SK-N-SH (cell line): Measurements from ENCODE around the gene IKBIP. TPM values are rescaled to one million over a fixed set of nuclear protein-coding genes. Genes with fewer than 3 reads are reported as not detected.

Source experiments
- CTCF ChIA-PET: fragments of 300-600, 350-600 bp; formaldehyde crosslinking; extraction: SDS; loops from one replicate; lab custom pipeline; 2021; lab: Yijun Ruan, JAX
- POLR2A ChIA-PET: fragments of 350-600 bp; sonication (Branson Sonifier 250); formaldehyde crosslinking; extraction: SDS; loops from one replicate; lab custom pipeline; 2020; ENCODE audit warnings: antibody characterized with exemption, inconsistent platforms; lab: Yijun Ruan, JAX
- DNase-seq: peaks from one replicate; pipeline ENCODE4 v3.0.0; 2012
- H2AFZ ChIP-seq: fragments of 200-600 bp; sonication (generic); 2 replicates; pipeline ENCODE4 v1.8.1; 2016; ENCODE audit warnings: antibody characterized with exemption, mild to moderate bottlenecking, low read depth
- H3F3A ChIP-seq: fragments of 200-600 bp; sonication (generic); replicated peaks from 2 replicates; pipeline ENCODE3; 2016; ENCODE audit warnings: antibody characterized with exemption, mild to moderate bottlenecking; ENCODE audit not compliant: insufficient read depth
- H3K27ac ChIP-seq, 2 experiments: fragments of 200-500 bp in 1 of 2; fragments of 200-600 bp in 1 of 2; sonication (Bioruptor generic) in 1 of 2; sonication (generic), shearing (Covaris generic) in 1 of 2; 2 replicates each; pipeline versions ENCODE4 v1.5.1 to v1.6.1; 2014 to 2016; ENCODE audit warnings: low read depth in 2 of 2, inconsistent platforms in 1 of 2, low read length in 1 of 2, mild to moderate bottlenecking in 1 of 2, mixed read lengths in 1 of 2
- H3K27me3 ChIP-seq: fragments of 200-600 bp; sonication (generic), shearing (Covaris generic); 2 replicates; pipeline ENCODE4 v1.6.1; 2016; ENCODE audit warnings: mixed run types; ENCODE audit not compliant: insufficient read depth
- H3K36me3 ChIP-seq, 2 experiments: fragments of 200-500 bp in 1 of 2; fragments of 200-600 bp in 1 of 2; sonication (Bioruptor generic) in 1 of 2; sonication (generic) in 1 of 2; replicated peaks in 1 of 2; 2 replicates each; pipeline versions ENCODE3 to v1.5.1; 2014 to 2016; ENCODE audit warnings: low read length in 1 of 2, mild to moderate bottlenecking in 1 of 2; ENCODE audit not compliant: insufficient read depth in 2 of 2, control insufficient read depth in 1 of 2
- H3K4me1 ChIP-seq, 2 experiments: fragments of 200-500 bp in 1 of 2; fragments of 200-600 bp in 1 of 2; sonication (Bioruptor generic) in 1 of 2; sonication (generic), shearing (Covaris generic) in 1 of 2; 2 replicates each; pipeline versions ENCODE4 v1.5.1 to v1.6.1; 2014 to 2016; ENCODE audit warnings: low read depth in 1 of 2, low read length in 1 of 2, mixed run types in 1 of 2; ENCODE audit not compliant: insufficient read depth in 2 of 2, control insufficient read depth in 1 of 2
- H3K4me2 ChIP-seq: fragments of 200-600 bp; sonication (generic), shearing (Covaris generic); 2 replicates; pipeline ENCODE4 v1.6.1; 2017; ENCODE audit warnings: mixed run types
- H3K4me3 ChIP-seq, 2 experiments: fragments of 200-500 bp in 1 of 2; fragments of 200-600 bp in 1 of 2; sonication (Bioruptor generic) in 1 of 2; sonication (generic), shearing (Covaris generic) in 1 of 2; 2 replicates each; pipeline versions ENCODE4 v1.5.1 to v1.8.1; 2014 to 2016; ENCODE audit warnings: low read depth in 2 of 2, inconsistent platforms in 1 of 2, low read length in 1 of 2, mild to moderate bottlenecking in 1 of 2, mixed read lengths in 1 of 2, moderate library complexity in 1 of 2
- H3K79me2 ChIP-seq: fragments of 200-600 bp; sonication (generic); 2 replicates; pipeline ENCODE4 v1.8.1; 2017; ENCODE audit warnings: mild to moderate bottlenecking; ENCODE audit not compliant: insufficient read depth
- H3K9ac ChIP-seq: fragments of 200-600 bp; sonication (generic); 2 replicates; pipeline ENCODE4 v1.6.1; 2017; ENCODE audit warnings: mixed run types
- H3K9me2 ChIP-seq: fragments of 200-600 bp; sonication (generic); 2 replicates; pipeline ENCODE4 v1.6.1; 2017; ENCODE audit warnings: mixed run types
- H3K9me3 ChIP-seq: fragments of 200-600 bp; sonication (generic); 2 replicates; pipeline ENCODE4 v1.6.1; 2017; ENCODE audit warnings: mixed run types, mild to moderate bottlenecking, moderate library complexity
- H4K20me1 ChIP-seq: fragments of 200-600 bp; sonication (generic); 2 replicates; pipeline ENCODE4 v1.6.1; 2017; ENCODE audit warnings: mild to moderate bottlenecking, mixed run types; ENCODE audit not compliant: insufficient read depth
- ELF1 ChIP-seq: IDR thresholded peaks from 2 replicates; pipeline ENCODE4 v1.4.0; 2012
- EP300 ChIP-seq, 2 experiments: IDR thresholded peaks; 2 replicates each; pipeline versions ENCODE4 v1.4.0 to v1.6.1; 2012; ENCODE audit warnings: borderline replicate concordance in 1 of 2, low read depth in 1 of 2, low read length in 1 of 2
- FOSL2 ChIP-seq: IDR thresholded peaks from 2 replicates; pipeline ENCODE4 v1.4.0; 2012; ENCODE audit warnings: low read depth, mild to moderate bottlenecking, moderate library complexity, borderline replicate concordance
- GATA2 ChIP-seq: sonication (generic); formaldehyde crosslinking; IDR thresholded peaks from 2 replicates; pipeline ENCODE4 v1.5.0; 2020; ENCODE audit warnings: mild to moderate bottlenecking, missing genetic modification reagents
- MEF2A ChIP-seq: IDR thresholded peaks from 2 replicates; pipeline ENCODE4 v1.4.0; 2012; ENCODE audit warnings: low read depth, borderline replicate concordance
- MXI1 ChIP-seq: IDR thresholded peaks from 2 replicates; pipeline ENCODE4 v1.6.1; 2012; ENCODE audit warnings: mild to moderate bottlenecking, low read depth, low read length, improper control_type of control experiment
- NFIC ChIP-seq: IDR thresholded peaks from 2 replicates; pipeline ENCODE4 v1.4.0; 2012; ENCODE audit warnings: borderline replicate concordance
- RAD21 ChIP-seq: IDR thresholded peaks from 2 replicates; pipeline ENCODE4 v1.6.1; 2012; ENCODE audit warnings: mild to moderate bottlenecking, low read length
- RFX5 ChIP-seq: IDR thresholded peaks from 2 replicates; pipeline ENCODE4 v1.6.1; 2012; ENCODE audit warnings: mild to moderate bottlenecking, improper control_type of control experiment, low read length
- SMC3 ChIP-seq: IDR thresholded peaks from 2 replicates; pipeline ENCODE4 v1.6.1; 2012; ENCODE audit warnings: low read depth, low read length, improper control_type of control experiment
- TAF1 ChIP-seq: IDR thresholded peaks from 2 replicates; pipeline ENCODE4 v1.6.1; 2012; ENCODE audit warnings: low read depth, mild to moderate bottlenecking, low read length, moderate library complexity, borderline replicate concordance
- TCF12 ChIP-seq: IDR thresholded peaks from 2 replicates; pipeline ENCODE4 v1.4.0; 2012
- WGBS: methylation state at CpG from one replicate; pipeline ENCODE4 v1.1.6; 2017; ENCODE audit warnings: low lambda C conversion rate; 5-methylcytosine and 5-hydroxymethylcytosine counted together
- polyA plus RNA-seq, 3 experiments: library from polyadenylated mRNA; depleted of rRNA; stranded (reverse); fragments of >200 nt; gene quantifications; 2 replicates each; pipeline ENCODE4 v1.2.3, GENCODE V29; 2012
- TF ChIP-seq, protein P1 (sequence below): IDR thresholded peaks from 2 replicates; pipeline ENCODE4 v1.4.0; 2012; ENCODE audit warnings: low read depth, borderline replicate concordance
- TF ChIP-seq, protein P2 (sequence below): fragments of 200-600 bp; sonication (generic); IDR thresholded peaks from 2 replicates; pipeline ENCODE4 v1.6.1; 2017; ENCODE audit warnings: antibody characterized with exemption, mild to moderate bottlenecking, moderate library complexity
- TF ChIP-seq, protein P3 (sequence below): IDR thresholded peaks from 2 replicates; pipeline ENCODE4 v1.6.1; 2012; ENCODE audit warnings: mild to moderate bottlenecking, low read depth, low read length, moderate library complexity

The IKBIP gene
- polyA plus RNA-seq, 1 of the 3 experiments (the other 2 are of a cell fraction) = 25.2 TPM

DNA sequence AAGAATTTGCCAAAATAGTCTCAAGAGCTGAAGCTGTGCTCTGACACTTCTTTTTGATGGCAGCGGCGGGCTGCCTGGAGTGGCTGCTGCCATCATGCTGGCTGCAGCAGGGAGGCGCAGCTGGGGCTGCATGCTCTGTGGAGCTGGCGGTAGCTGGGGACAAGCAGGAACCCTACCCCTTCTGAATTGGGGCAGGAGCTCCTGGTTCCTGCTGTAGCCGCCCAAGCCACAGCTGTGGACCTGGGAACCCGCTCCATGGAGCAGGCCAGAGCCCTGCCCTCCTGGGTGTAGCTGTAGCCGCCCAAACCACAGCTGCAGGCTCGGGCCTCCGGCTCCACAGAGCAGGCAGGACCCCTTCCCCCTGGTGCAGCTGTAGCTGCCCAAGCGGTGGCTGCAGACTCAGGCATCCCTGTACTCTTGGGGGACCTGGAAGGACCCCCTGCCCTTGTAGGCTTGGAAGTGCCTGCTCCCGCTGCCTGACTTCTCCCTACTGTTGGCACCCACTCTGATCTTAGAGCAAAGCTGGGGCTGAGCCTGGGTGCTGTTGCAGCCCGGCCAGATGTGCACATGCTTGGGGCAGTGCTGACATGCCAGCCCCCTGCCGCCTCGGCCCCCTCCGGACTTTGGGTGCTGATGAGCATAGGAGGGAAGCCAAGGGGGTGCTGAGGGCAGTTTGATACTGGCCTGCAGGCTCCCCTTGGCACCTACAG lies 33.8 kb upstream of the IKBIP start:
- Histone ChIP-seq H4K20me1 (no peaks in the 10 kb centered on the region), H3K4me3 (no peak overlapping the region), H3F3A (no peaks in the 10 kb centered on the region), H3K79me2 (no peaks in the 10 kb centered on the region; the same call in 1 of the 2 replicates), H2AFZ (no peak overlapping the region), H3K9me3 (no peaks in the 10 kb centered on the region), H3K4me2 (no peak overlapping the region), H3K9ac (no peak overlapping the region), H3K9me2 (no peaks in the 10 kb centered on the region), H3K27me3 (no peaks in the 10 kb centered on the region), H3K36me3 (peaks cover 37 to 74% of the 10 kb centered on the region in 2 experiments), H3K27ac (no peak overlapping the region), H3K4me1 (no peaks in the 10 kb centered on the region)
- no peak for DNase-seq
- POLR2A ChIA-PET = no interaction called here
- TF ChIP-seq TAF1 (no peak), MXI1 (no peak), ELF1 (no peak), RFX5 (no peak), SMC3 (no peak), FOSL2 (no peak), EP300 (IDR thresholded peaks at IDR 0.05; ENCODE audit: borderline replicate concordance in 1 of 2, low read depth in 1 of 2, low read length in 1 of 2) (no peak), MEF2A (no peak), TCF12 (no peak), GATA2 (CRISPR knock-in tag) (no peak), RAD21 (no peak), NFIC (no peak)
- TF ChIP-seq, protein P1, sequence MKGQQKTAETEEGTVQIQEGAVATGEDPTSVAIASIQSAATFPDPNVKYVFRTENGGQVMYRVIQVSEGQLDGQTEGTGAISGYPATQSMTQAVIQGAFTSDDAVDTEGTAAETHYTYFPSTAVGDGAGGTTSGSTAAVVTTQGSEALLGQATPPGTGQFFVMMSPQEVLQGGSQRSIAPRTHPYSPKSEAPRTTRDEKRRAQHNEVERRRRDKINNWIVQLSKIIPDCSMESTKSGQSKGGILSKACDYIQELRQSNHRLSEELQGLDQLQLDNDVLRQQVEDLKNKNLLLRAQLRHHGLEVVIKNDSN = no peak
- TF ChIP-seq, protein P2, sequence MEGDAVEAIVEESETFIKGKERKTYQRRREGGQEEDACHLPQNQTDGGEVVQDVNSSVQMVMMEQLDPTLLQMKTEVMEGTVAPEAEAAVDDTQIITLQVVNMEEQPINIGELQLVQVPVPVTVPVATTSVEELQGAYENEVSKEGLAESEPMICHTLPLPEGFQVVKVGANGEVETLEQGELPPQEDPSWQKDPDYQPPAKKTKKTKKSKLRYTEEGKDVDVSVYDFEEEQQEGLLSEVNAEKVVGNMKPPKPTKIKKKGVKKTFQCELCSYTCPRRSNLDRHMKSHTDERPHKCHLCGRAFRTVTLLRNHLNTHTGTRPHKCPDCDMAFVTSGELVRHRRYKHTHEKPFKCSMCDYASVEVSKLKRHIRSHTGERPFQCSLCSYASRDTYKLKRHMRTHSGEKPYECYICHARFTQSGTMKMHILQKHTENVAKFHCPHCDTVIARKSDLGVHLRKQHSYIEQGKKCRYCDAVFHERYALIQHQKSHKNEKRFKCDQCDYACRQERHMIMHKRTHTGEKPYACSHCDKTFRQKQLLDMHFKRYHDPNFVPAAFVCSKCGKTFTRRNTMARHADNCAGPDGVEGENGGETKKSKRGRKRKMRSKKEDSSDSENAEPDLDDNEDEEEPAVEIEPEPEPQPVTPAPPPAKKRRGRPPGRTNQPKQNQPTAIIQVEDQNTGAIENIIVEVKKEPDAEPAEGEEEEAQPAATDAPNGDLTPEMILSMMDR = no peak
- TF ChIP-seq, protein P3, sequence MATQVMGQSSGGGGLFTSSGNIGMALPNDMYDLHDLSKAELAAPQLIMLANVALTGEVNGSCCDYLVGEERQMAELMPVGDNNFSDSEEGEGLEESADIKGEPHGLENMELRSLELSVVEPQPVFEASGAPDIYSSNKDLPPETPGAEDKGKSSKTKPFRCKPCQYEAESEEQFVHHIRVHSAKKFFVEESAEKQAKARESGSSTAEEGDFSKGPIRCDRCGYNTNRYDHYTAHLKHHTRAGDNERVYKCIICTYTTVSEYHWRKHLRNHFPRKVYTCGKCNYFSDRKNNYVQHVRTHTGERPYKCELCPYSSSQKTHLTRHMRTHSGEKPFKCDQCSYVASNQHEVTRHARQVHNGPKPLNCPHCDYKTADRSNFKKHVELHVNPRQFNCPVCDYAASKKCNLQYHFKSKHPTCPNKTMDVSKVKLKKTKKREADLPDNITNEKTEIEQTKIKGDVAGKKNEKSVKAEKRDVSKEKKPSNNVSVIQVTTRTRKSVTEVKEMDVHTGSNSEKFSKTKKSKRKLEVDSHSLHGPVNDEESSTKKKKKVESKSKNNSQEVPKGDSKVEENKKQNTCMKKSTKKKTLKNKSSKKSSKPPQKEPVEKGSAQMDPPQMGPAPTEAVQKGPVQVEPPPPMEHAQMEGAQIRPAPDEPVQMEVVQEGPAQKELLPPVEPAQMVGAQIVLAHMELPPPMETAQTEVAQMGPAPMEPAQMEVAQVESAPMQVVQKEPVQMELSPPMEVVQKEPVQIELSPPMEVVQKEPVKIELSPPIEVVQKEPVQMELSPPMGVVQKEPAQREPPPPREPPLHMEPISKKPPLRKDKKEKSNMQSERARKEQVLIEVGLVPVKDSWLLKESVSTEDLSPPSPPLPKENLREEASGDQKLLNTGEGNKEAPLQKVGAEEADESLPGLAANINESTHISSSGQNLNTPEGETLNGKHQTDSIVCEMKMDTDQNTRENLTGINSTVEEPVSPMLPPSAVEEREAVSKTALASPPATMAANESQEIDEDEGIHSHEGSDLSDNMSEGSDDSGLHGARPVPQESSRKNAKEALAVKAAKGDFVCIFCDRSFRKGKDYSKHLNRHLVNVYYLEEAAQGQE = no peak
- 90% methylated on average over 7 of the region's 15 CpGs for WGBS
- CTCF ChIA-PET = interaction anchor here (0.9 to 1.6 kb wide), 3 partner anchors 11 to 320 kb away, joined by 3 read pairs; no protein-coding TSS in a partner anchor
